Tibial nerve (tissue), 4 donors: ENCODE results near the gene MLLT10.

Source experiments
- CTCF ChIP-seq, 5 experiments: fragments of 200-600 bp in 3 of 5; fragments of 450-650 bp in 2 of 5; sonication (generic) in 3 of 5; IDR thresholded peaks; one replicate each; pipeline ENCODE4 v1.5.1; 2016 to 2019; ENCODE audit warnings: antibody characterized with exemption in 5 of 5, mild to moderate bottlenecking in 3 of 5, moderate library complexity in 2 of 5
- EP300 ChIP-seq, 2 donors: sonication (generic); formaldehyde crosslinking; IDR thresholded peaks; one replicate each; pipeline ENCODE4 v1.6.1; 2017; ENCODE audit warnings: antibody characterized with exemption in 2 of 2, mild to moderate bottlenecking in 1 of 2
- POLR2A ChIP-seq, 2 donors: fragments of 450-650 bp; IDR thresholded peaks; one replicate each; pipeline ENCODE4 v1.6.1; 2017; ENCODE audit warnings: antibody characterized with exemption in 2 of 2, mild to moderate bottlenecking in 2 of 2, moderate library complexity in 2 of 2

GRCh38 chr10:21509341-21510240, 24.4 kb upstream of the MLLT10 start:
- TF ChIP-seq CTCF (IDR thresholded peaks at IDR 0.05) (no peak), POLR2A (IDR thresholded peaks at IDR 0.05) (no peak), EP300 (IDR thresholded peaks at IDR 0.05) (no peak)
